ENCODE measurements around the gene MAP3K14. TPM values are rescaled to one million over a fixed set of nuclear protein-coding genes. Genes with fewer than 3 reads are reported as not detected.

The MAP3K14 gene
- total RNA-seq, 1 donor from 2014 or later = 5.7 TPM

DNA sequence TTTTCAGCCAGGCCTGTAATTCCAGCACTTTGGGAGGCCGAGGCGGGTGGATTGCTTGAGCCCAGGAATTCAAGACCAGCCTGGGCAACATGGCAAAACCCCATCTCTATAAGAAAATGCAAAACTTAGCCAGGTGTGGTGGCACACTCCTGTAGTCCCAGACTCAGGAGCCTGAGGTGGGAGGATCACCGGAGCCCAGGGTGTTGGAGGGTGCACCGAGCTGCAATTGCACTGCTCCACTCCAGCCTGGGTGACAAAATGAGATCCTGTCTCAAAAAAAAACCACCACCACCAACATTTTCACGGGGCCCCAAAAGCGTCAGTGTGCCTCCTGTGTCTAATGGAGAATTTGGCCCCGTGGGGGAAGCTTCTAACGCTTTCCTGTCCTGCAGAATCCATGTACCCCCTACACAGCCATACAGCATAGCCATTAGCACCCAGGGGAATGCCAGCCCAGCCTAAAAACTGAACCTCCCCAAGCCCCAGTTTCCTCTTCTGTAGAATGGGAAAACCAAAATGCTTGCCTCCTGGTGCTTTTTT lies 22.2 kb upstream of the MAP3K14 start:
- Mint-ChIP-seq H3K27ac (ENCODE audit: unreplicated experiment) (no peak overlapping the region), H3K36me3 (ENCODE audit: unreplicated experiment) (peaks cover 4% of the 10 kb centered on the region), H3K4me3 (ENCODE audit: unreplicated experiment) (no peak overlapping the region), H3K27me3 (ENCODE audit: unreplicated experiment) (peaks cover 2% of the 10 kb centered on the region), H3K4me1 (ENCODE audit: low read depth, unreplicated experiment) (no peaks in the 10 kb centered on the region), H3K9me3 (ENCODE audit: unreplicated experiment) (peaks cover 5% of the 10 kb centered on the region)
- DNase-seq = no peak
- TF ChIP-seq, protein P1, sequence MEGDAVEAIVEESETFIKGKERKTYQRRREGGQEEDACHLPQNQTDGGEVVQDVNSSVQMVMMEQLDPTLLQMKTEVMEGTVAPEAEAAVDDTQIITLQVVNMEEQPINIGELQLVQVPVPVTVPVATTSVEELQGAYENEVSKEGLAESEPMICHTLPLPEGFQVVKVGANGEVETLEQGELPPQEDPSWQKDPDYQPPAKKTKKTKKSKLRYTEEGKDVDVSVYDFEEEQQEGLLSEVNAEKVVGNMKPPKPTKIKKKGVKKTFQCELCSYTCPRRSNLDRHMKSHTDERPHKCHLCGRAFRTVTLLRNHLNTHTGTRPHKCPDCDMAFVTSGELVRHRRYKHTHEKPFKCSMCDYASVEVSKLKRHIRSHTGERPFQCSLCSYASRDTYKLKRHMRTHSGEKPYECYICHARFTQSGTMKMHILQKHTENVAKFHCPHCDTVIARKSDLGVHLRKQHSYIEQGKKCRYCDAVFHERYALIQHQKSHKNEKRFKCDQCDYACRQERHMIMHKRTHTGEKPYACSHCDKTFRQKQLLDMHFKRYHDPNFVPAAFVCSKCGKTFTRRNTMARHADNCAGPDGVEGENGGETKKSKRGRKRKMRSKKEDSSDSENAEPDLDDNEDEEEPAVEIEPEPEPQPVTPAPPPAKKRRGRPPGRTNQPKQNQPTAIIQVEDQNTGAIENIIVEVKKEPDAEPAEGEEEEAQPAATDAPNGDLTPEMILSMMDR (IDR thresholded peaks at IDR 0.05; ENCODE audit: partially characterized antibody, unreplicated experiment) = no peak

DNA sequence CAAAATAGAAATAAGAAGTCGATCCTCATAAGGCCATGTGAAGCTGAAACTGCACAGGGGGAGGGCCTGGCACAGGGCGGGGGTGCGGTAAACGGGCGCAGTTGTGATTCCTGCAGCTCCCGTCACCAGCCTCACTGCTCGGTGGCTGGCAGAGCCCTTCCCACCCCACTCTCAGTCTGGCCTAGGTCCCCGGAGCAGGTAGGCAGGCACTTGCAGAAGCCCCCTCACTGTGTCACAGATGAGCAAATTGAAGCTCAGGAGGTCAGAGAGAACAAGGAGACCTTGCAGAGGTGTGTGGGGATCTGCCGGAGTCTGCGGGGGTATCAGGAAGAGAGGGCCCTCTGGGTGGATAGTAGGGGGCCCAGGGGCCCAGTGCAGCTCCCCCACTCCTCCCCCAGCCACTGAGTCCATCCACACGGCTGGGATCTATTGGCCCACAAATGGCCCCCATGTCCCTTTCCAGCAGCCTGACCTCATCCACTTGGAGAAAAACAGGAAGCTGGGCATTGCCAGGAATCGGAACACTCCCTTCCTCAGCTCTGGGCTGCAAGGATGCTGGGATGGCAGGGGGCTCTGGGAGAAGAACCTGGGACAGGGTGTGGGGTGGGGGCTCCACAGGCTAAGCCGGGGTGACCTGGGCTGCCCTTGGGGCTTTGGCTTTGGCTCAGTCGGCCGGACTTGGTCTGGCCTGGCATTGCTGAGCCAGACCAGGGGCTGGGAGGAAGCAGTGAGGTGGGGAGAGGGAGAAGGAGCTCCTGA lies 21.4 kb upstream of the MAP3K14 start:
- TF ChIP-seq, protein P1 (IDR thresholded peaks at IDR 0.05; ENCODE audit: partially characterized antibody, unreplicated experiment) = no peak
- peaks cover 3% of the 10 kb centered on the region for H3K27me3 Mint-ChIP-seq (ENCODE audit: unreplicated experiment)
- DNase-seq = no peak
- H3K9me3 Mint-ChIP-seq (ENCODE audit: unreplicated experiment) = peaks cover 5% of the 10 kb centered on the region
- H3K4me1 Mint-ChIP-seq (ENCODE audit: low read depth, unreplicated experiment) = no peaks in the 10 kb centered on the region
- H3K36me3 Mint-ChIP-seq (ENCODE audit: unreplicated experiment) = peaks cover 4% of the 10 kb centered on the region
- no peak overlapping the region for H3K27ac Mint-ChIP-seq (ENCODE audit: unreplicated experiment)
- no peak overlapping the region for H3K4me3 Mint-ChIP-seq (ENCODE audit: unreplicated experiment)

DNA sequence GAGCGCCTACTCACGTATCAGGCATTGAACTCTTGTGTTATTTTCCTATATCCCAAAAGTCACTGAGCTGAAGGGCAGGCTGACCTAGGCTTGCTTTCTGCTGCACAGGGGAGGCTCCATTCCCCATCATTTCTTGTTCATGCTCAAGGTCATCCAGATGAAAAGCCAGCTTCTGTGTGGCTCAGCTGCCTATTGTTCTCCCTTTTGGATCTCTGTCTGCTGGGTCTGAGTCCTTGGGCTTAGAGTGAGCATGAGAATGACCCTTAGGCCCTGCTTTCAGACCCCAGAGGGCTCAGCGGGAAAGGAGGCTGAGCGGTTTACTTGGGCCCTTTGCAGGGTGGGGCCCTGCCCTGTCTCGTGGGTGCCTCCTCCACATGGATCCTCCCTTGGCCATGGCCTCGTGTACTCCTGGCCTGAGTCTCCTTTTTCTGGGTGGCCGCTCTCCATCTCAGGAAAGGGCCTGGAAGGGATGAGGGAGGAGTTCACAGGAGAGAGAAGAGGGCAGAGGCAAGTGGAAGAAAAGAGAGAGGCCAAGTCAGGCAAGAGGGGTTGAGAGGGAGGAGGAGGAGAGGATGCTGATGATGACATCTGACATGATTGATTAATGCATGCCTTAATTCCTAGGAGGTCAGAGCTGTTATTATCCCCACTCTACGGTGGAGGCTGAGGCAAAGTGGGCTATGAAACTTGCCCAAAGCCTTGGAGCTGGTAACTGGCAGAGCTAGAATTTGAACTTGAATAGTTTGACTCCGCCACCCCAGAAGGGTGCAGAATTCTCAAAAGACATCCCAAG lies 19.8 kb upstream of the MAP3K14 start:
- TF ChIP-seq, protein P1 (IDR thresholded peaks at IDR 0.05; ENCODE audit: partially characterized antibody, unreplicated experiment) = no peak
- no peaks in the 10 kb centered on the region for H3K4me1 Mint-ChIP-seq (ENCODE audit: low read depth, unreplicated experiment)
- H3K27me3 Mint-ChIP-seq (ENCODE audit: unreplicated experiment) = peaks cover 1% of the 10 kb centered on the region
- H3K4me3 Mint-ChIP-seq (ENCODE audit: unreplicated experiment) = no peak overlapping the region
- peaks cover 4% of the 10 kb centered on the region for H3K36me3 Mint-ChIP-seq (ENCODE audit: unreplicated experiment)
- H3K9me3 Mint-ChIP-seq (ENCODE audit: unreplicated experiment) = peaks cover 5% of the 10 kb centered on the region
- no peak for DNase-seq
- H3K27ac Mint-ChIP-seq (ENCODE audit: unreplicated experiment) = no peak overlapping the region

DNA sequence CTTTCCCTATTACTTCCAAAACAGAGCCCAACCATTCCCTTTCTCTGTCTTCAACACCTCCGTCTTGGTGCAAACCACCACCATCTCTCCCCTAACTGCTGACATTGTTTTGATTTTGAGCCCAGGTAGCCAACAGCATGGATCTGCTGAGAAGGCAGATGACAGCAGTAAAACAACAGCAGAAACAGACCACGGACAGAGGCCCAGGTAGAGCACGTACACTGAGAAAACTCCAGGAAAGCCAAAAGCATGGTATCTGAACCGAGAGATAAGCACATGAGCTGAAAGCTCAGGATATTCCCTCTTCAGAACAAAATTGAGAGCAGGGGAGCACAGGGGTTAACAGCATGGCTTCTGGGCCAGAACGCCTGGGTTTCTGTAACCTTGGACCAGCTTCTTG lies 18.9 kb upstream of the MAP3K14 start:
- TF ChIP-seq, protein P1 (IDR thresholded peaks at IDR 0.05; ENCODE audit: partially characterized antibody, unreplicated experiment) = no peak
- no peak overlapping the region for H3K27ac Mint-ChIP-seq (ENCODE audit: unreplicated experiment)
- H3K4me1 Mint-ChIP-seq (ENCODE audit: low read depth, unreplicated experiment) = no peaks in the 10 kb centered on the region
- H3K36me3 Mint-ChIP-seq (ENCODE audit: unreplicated experiment) = peaks cover 4% of the 10 kb centered on the region
- peaks cover 1% of the 10 kb centered on the region for H3K27me3 Mint-ChIP-seq (ENCODE audit: unreplicated experiment)
- no peak for DNase-seq
- H3K4me3 Mint-ChIP-seq (ENCODE audit: unreplicated experiment) = no peak overlapping the region
- peaks cover 5% of the 10 kb centered on the region for H3K9me3 Mint-ChIP-seq (ENCODE audit: unreplicated experiment)
